IPS-11a (cell line): ENCODE measurements around the gene PSMG1.
"Not testable (repeated sequence)": the region's sequence is repeated elsewhere in the genome, so short reads cannot be mapped to it uniquely, and the experiment has no call there.

Experiments used
- H3K4me3 ChIP-seq: one replicate; pipeline ENCODE4 v1.5.1; 2013; ENCODE audit warnings: low read depth, low read length, control low read depth

PSMG1 gene

GRCh38 chr21:39157241-39157640 is 26.0 kb downstream of the PSMG1 start:
- H3K4me3 ChIP-seq: not testable (repeated sequence)

- H3K4me3 ChIP-seq: no peak overlapping the region
These were observed 27.2 kb downstream of the PSMG1 start for GRCh38 chr21:39156024-39156423.

- H3K4me3 ChIP-seq: no peak overlapping the region
These were observed 27.7 kb downstream of the PSMG1 start for GRCh38 chr21:39155578-39155977.

- no peak overlapping the region for H3K4me3 ChIP-seq
These were observed 29.4 kb downstream of the PSMG1 start for GRCh38 chr21:39153842-39154241.

GRCh38 chr21:39153373-39153772 is 29.9 kb downstream of the PSMG1 start:
- H3K4me3 ChIP-seq: no peak overlapping the region

GRCh38 chr21:39152271-39152670 is 31.0 kb downstream of the PSMG1 start:
- no peak overlapping the region for H3K4me3 ChIP-seq

- no peak overlapping the region for H3K4me3 ChIP-seq
These were observed 32.4 kb downstream of the PSMG1 start for GRCh38 chr21:39150877-39151276.

- H3K4me3 ChIP-seq: no peak overlapping the region
These were observed 32.9 kb downstream of the PSMG1 start for GRCh38 chr21:39150316-39150715.

GRCh38 chr21:39149882-39150281 is 33.4 kb downstream of the PSMG1 start:
- H3K4me3 ChIP-seq: no peak overlapping the region

GRCh38 chr21:39148975-39149374 is 34.3 kb downstream of the PSMG1 start:
- H3K4me3 ChIP-seq: no peak overlapping the region

- no peak overlapping the region for H3K4me3 ChIP-seq
These were observed 39.1 kb downstream of the PSMG1 start for GRCh38 chr21:39144191-39144590.

GRCh38 chr21:39142972-39143371 is 40.3 kb downstream of the PSMG1 start:
- H3K4me3 ChIP-seq: no peak overlapping the region

GRCh38 chr21:39141502-39141901 is 41.7 kb downstream of the PSMG1 start:
- H3K4me3 ChIP-seq: no peak overlapping the region

- no peak overlapping the region for H3K4me3 ChIP-seq
These were observed 45.7 kb downstream of the PSMG1 start for GRCh38 chr21:39137248-39138178.

GRCh38 chr21:39136711-39137110 is 46.5 kb downstream of the PSMG1 start:
- no peak overlapping the region for H3K4me3 ChIP-seq

GRCh38 chr21:39136138-39136537 is 47.1 kb downstream of the PSMG1 start:
- not testable (repeated sequence) for H3K4me3 ChIP-seq

- H3K4me3 ChIP-seq: no peak overlapping the region
These were observed 48.9 kb downstream of the PSMG1 start for GRCh38 chr21:39134288-39134810.

- no peak overlapping the region for H3K4me3 ChIP-seq
These were observed 51.0 kb downstream of the PSMG1 start for GRCh38 chr21:39132248-39132647.

GRCh38 chr21:39131791-39132190 is 51.5 kb downstream of the PSMG1 start:
- no peak overlapping the region for H3K4me3 ChIP-seq

GRCh38 chr21:39127506-39127905 is 55.7 kb downstream of the PSMG1 start:
- H3K4me3 ChIP-seq: no peak overlapping the region

- H3K4me3 ChIP-seq: no peak overlapping the region
These were observed 56.8 kb downstream of the PSMG1 start for GRCh38 chr21:39126486-39126806.

GRCh38 chr21:39125752-39126485 is 57.3 kb downstream of the PSMG1 start:
- no peak overlapping the region for H3K4me3 ChIP-seq
